Measurements from ENCODE around the gene B4GALT7.

Gene B4GALT7

GRCh38 chr5:177594071-177594470, 5.9 kb upstream of the B4GALT7 start:
- Histone ChIP-seq H3K36me3 (ENCODE audit: insufficient read depth, low read length) (peaks cover 37% of the 10 kb centered on the region), H3K4me1 (ENCODE audit: insufficient read depth, low read length) (peaks cover 28% of the 10 kb centered on the region), H3K27me3 (ENCODE audit: insufficient read depth, low read length, poor library complexity) (no peaks in the 10 kb centered on the region), H2AFZ (ENCODE audit: low read depth, low read length) (no peak overlapping the region), H3K79me2 (ENCODE audit: insufficient read depth, low read length) (peaks cover 24% of the 10 kb centered on the region), H3K9me3 (ENCODE audit: insufficient read depth, low read length, severe bottlenecking) (no peaks in the 10 kb centered on the region), H4K20me1 (ENCODE audit: insufficient read depth, low read length) (peaks cover 11% of the 10 kb centered on the region), H3K4me2 (ENCODE audit: insufficient read depth, low read length) (peak overlapping the region; percentile 83), H3K9ac (ENCODE audit: low read depth, low read length) (no peak overlapping the region), H3K27ac (ENCODE audit: low read length) (no peak overlapping the region), H3K4me3 (ENCODE audit: low read depth in 1 of 2, low read length in 2 of 2) (no peak overlapping the region)
- no peak for DNase-seq
- TF ChIP-seq CTCF (IDR thresholded peaks at IDR 0.05; ENCODE audit: borderline replicate concordance, extremely low read depth, low read length, poor library complexity, severe bottlenecking) (no peak), EZH2 (IDR thresholded peaks at IDR 0.05; ENCODE audit: borderline replicate concordance, low read depth, low read length, severe bottlenecking) (no peak)
- ATAC-seq (ENCODE audit: insufficient read depth, low read depth): no peak

GRCh38 chr5:177595026-177595585, 4.8 kb upstream of the B4GALT7 start:
- no peak for TF ChIP-seq EZH2 (IDR thresholded peaks at IDR 0.05; ENCODE audit: borderline replicate concordance, low read depth, low read length, severe bottlenecking)
- TF ChIP-seq CTCF (IDR thresholded peaks at IDR 0.05; ENCODE audit: borderline replicate concordance, extremely low read depth, low read length, poor library complexity, severe bottlenecking): no peak
- H3K27ac ChIP-seq (ENCODE audit: low read length): no peak overlapping the region
- no peak overlapping the region for H3K4me2 ChIP-seq (ENCODE audit: insufficient read depth, low read length)
- H3K9ac ChIP-seq (ENCODE audit: low read depth, low read length): no peak overlapping the region
- no peaks in the 10 kb centered on the region for H3K27me3 ChIP-seq (ENCODE audit: insufficient read depth, low read length, poor library complexity)
- peaks cover 37% of the 10 kb centered on the region for H3K36me3 ChIP-seq (ENCODE audit: insufficient read depth, low read length)
- H3K4me1 ChIP-seq (ENCODE audit: insufficient read depth, low read length): peaks cover 35% of the 10 kb centered on the region
- no peak for DNase-seq
- peaks cover 11% of the 10 kb centered on the region for H4K20me1 ChIP-seq (ENCODE audit: insufficient read depth, low read length)
- no peak for ATAC-seq (ENCODE audit: insufficient read depth, low read depth)
- H3K79me2 ChIP-seq (ENCODE audit: insufficient read depth, low read length): peaks cover 25% of the 10 kb centered on the region
- H2AFZ ChIP-seq (ENCODE audit: low read depth, low read length): no peak overlapping the region
- H3K9me3 ChIP-seq (ENCODE audit: insufficient read depth, low read length, severe bottlenecking): no peaks in the 10 kb centered on the region
- H3K4me3 ChIP-seq (ENCODE audit: low read depth in 1 of 2, low read length in 2 of 2): no peak overlapping the region

- TF ChIP-seq EZH2 (IDR thresholded peaks at IDR 0.05; ENCODE audit: borderline replicate concordance, low read depth, low read length, severe bottlenecking) (no peak), CTCF (IDR thresholded peaks at IDR 0.05; ENCODE audit: borderline replicate concordance, extremely low read depth, low read length, poor library complexity, severe bottlenecking) (no peak)
- ATAC-seq (ENCODE audit: insufficient read depth, low read depth) (no peak), DNase-seq (no peak)
- no peaks in the 10 kb centered on the region for H3K27me3 ChIP-seq (ENCODE audit: insufficient read depth, low read length, poor library complexity)
- H3K36me3 ChIP-seq (ENCODE audit: insufficient read depth, low read length): peaks cover 37% of the 10 kb centered on the region
- peaks cover 13% of the 10 kb centered on the region for H4K20me1 ChIP-seq (ENCODE audit: insufficient read depth, low read length)
- H3K9ac ChIP-seq (ENCODE audit: low read depth, low read length): no peak overlapping the region
- H3K27ac ChIP-seq (ENCODE audit: low read length): no peak overlapping the region
- peaks cover 43% of the 10 kb centered on the region for H3K4me1 ChIP-seq (ENCODE audit: insufficient read depth, low read length)
- no peak overlapping the region for H3K4me2 ChIP-seq (ENCODE audit: insufficient read depth, low read length)
- H3K4me3 ChIP-seq (ENCODE audit: low read depth in 1 of 2, low read length in 2 of 2): no peak overlapping the region
- H3K79me2 ChIP-seq (ENCODE audit: insufficient read depth, low read length): peaks cover 36% of the 10 kb centered on the region
- no peaks in the 10 kb centered on the region for H3K9me3 ChIP-seq (ENCODE audit: insufficient read depth, low read length, severe bottlenecking)
- H2AFZ ChIP-seq (ENCODE audit: low read depth, low read length): no peak overlapping the region
Observed at GRCh38 chr5:177595991-177596774, 3.7 kb upstream of the B4GALT7 start.
